ENCODE measurements around the gene RO60. TPM values are rescaled to one million over a fixed set of nuclear protein-coding genes. Genes with fewer than 3 reads are reported as not detected.
"Not testable (repeated sequence)": the region's sequence is repeated elsewhere in the genome, so short reads cannot be mapped to it uniquely, and the experiment has no call there.

The RO60 gene
- total RNA-seq, result 10 to 100 TPM; 42.8 to 48.0 TPM

GRCh38 chr1:193059282-193060114 is at the start of gene RO60, which contains the start of gene UCHL5:
TSS of gene RO60 (plus strand) at chr1:193059612. CDS start at chr1:193069055, 9,443 bp downstream.
TSS of gene UCHL5 (minus strand) at chr1:193059360. CDS start at chr1:193059260, 100 bp downstream.
- Mint-ChIP-seq H3K27me3 (ENCODE audit: low read depth) (no peaks in the 10 kb centered on the region), H3K4me1 (ENCODE audit: low read depth) (peaks cover 59% of the 10 kb centered on the region)
- CTCF ChIA-PET, result interaction anchor here (0.6 to 1.4 kb wide), 7 partner anchors 14 to 253 kb away, joined by 3 to 9 read pairs (median 3); partner anchors contain the start of gene CDC73

GRCh38 chr1:193011406-193011805 is 48.0 kb upstream of the RO60 start:
- peaks cover 3% of the 10 kb centered on the region for H3K9me3 Mint-ChIP-seq
- no peaks in the 10 kb centered on the region for H3K4me1 Mint-ChIP-seq (ENCODE audit: low read depth)
- H3K36me3 Mint-ChIP-seq (ENCODE audit: low read depth), result peaks cover 6% of the 10 kb centered on the region
- intact Hi-C loops (cut with micrococcal nuclease), result no loop called here
- CTCF ChIA-PET, result no interaction called here
- no peaks in the 10 kb centered on the region for H3K27me3 Mint-ChIP-seq (ENCODE audit: low read depth)
- no peak overlapping the region for H3K27ac Mint-ChIP-seq
- DNase-seq, result no peak
- H3K4me3 Mint-ChIP-seq, result no peak overlapping the region

More at GRCh38 chr1:193059282-193060114, at the start of gene RO60, which contains the start of gene UCHL5:
- peak within 1 kb of the TSS; percentile 97 for H3K27ac Mint-ChIP-seq
- intact Hi-C loops (cut with micrococcal nuclease), result loop anchor here (1.0 to 10.0 kb wide), 11 partner anchors 11 to 1230 kb away; partner anchors contain the start of genes CDC73, GLRX2, RGS1 and RGS2
- peaks cover 16% of the 10 kb centered on the region for H3K36me3 Mint-ChIP-seq (ENCODE audit: low read depth)
- no peaks in the 10 kb centered on the region for H3K9me3 Mint-ChIP-seq
- peak within 1 kb of the TSS; percentile 94 for H3K4me3 Mint-ChIP-seq
- DNase-seq, result peak; percentile 97

GRCh38 chr1:193013005-193013404 is 46.4 kb upstream of the RO60 start:
- CTCF ChIA-PET, result interaction anchor here (2.4 kb wide), 1 partner anchor 207 kb away, joined by 8 read pairs; no protein-coding TSS in a partner anchor
- intact Hi-C loops (cut with micrococcal nuclease), result no loop called here
- no peak overlapping the region for H3K27ac Mint-ChIP-seq
- H3K4me3 Mint-ChIP-seq, result no peak overlapping the region
- DNase-seq, result no peak
- H3K36me3 Mint-ChIP-seq (ENCODE audit: low read depth), result peaks cover 2% of the 10 kb centered on the region
- H3K9me3 Mint-ChIP-seq, result no peaks in the 10 kb centered on the region
- H3K27me3 Mint-ChIP-seq (ENCODE audit: low read depth), result no peaks in the 10 kb centered on the region
- H3K4me1 Mint-ChIP-seq (ENCODE audit: low read depth), result no peaks in the 10 kb centered on the region

GRCh38 chr1:193013707-193014106 is 45.7 kb upstream of the RO60 start:
- intact Hi-C loops (cut with micrococcal nuclease), result no loop called here
- Mint-ChIP-seq H3K36me3 (ENCODE audit: low read depth) (peaks cover 2% of the 10 kb centered on the region), H3K9me3 (no peaks in the 10 kb centered on the region), H3K27ac (no peak overlapping the region), H3K4me1 (ENCODE audit: low read depth) (no peaks in the 10 kb centered on the region), H3K4me3 (no peak overlapping the region), H3K27me3 (ENCODE audit: low read depth) (no peaks in the 10 kb centered on the region)
- CTCF ChIA-PET, result interaction anchor here (2.4 kb wide), 1 partner anchor 207 kb away, joined by 8 read pairs; no protein-coding TSS in a partner anchor
- DNase-seq, result no peak

GRCh38 chr1:193014400-193014799 is 45.0 kb upstream of the RO60 start:
- H3K4me3 Mint-ChIP-seq, result no peak overlapping the region
- no peak overlapping the region for H3K27ac Mint-ChIP-seq
- DNase-seq, result no peak
- H3K27me3 Mint-ChIP-seq (ENCODE audit: low read depth), result no peaks in the 10 kb centered on the region
- no peaks in the 10 kb centered on the region for H3K4me1 Mint-ChIP-seq (ENCODE audit: low read depth)
- CTCF ChIA-PET, result interaction anchor here (2.4 kb wide), 1 partner anchor 208 kb away, joined by 8 read pairs; no protein-coding TSS in a partner anchor
- H3K36me3 Mint-ChIP-seq (ENCODE audit: low read depth), result peaks cover 2% of the 10 kb centered on the region
- intact Hi-C loops (cut with micrococcal nuclease), result no loop called here
- H3K9me3 Mint-ChIP-seq, result no peaks in the 10 kb centered on the region

- intact Hi-C loops (cut with micrococcal nuclease), result no loop called here
- Mint-ChIP-seq H3K4me3 (no peak overlapping the region), H3K27ac (no peak overlapping the region), H3K36me3 (ENCODE audit: low read depth) (peaks cover 2% of the 10 kb centered on the region), H3K4me1 (ENCODE audit: low read depth) (no peaks in the 10 kb centered on the region), H3K27me3 (ENCODE audit: low read depth) (no peaks in the 10 kb centered on the region), H3K9me3 (no peaks in the 10 kb centered on the region)
- no peak for DNase-seq
- CTCF ChIA-PET, result no interaction called here
These were observed 42.6 kb upstream of the RO60 start for GRCh38 chr1:193016788-193017187.

- Mint-ChIP-seq H3K27ac (no peak overlapping the region), H3K4me1 (ENCODE audit: low read depth) (no peaks in the 10 kb centered on the region), H3K27me3 (ENCODE audit: low read depth) (no peaks in the 10 kb centered on the region), H3K4me3 (no peak overlapping the region), H3K36me3 (ENCODE audit: low read depth) (peaks cover 8% of the 10 kb centered on the region), H3K9me3 (no peaks in the 10 kb centered on the region)
- CTCF ChIA-PET, result interaction anchor here (0.6 to 2.0 kb wide), 12 partner anchors 10 to 545 kb away, joined by 3 to 13 read pairs (median 4); no protein-coding TSS in a partner anchor
- intact Hi-C loops (cut with micrococcal nuclease), result loop anchor here (1.0 kb wide), 2 partner anchors 212 to 545 kb away; no protein-coding TSS in a partner anchor
- DNase-seq, result no peak
These were observed 39.9 kb upstream of the RO60 start for GRCh38 chr1:193019442-193020026.

- intact Hi-C loops (cut with micrococcal nuclease), result no loop called here
- Mint-ChIP-seq H3K36me3 (ENCODE audit: low read depth) (peaks cover 22% of the 10 kb centered on the region), H3K9me3 (no peaks in the 10 kb centered on the region), H3K4me1 (ENCODE audit: low read depth) (peaks cover 2% of the 10 kb centered on the region), H3K4me3 (no peak overlapping the region), H3K27ac (no peak overlapping the region), H3K27me3 (ENCODE audit: low read depth) (no peaks in the 10 kb centered on the region)
- CTCF ChIA-PET, result no interaction called here
- DNase-seq, result no peak
These were observed 34.2 kb upstream of the RO60 start for GRCh38 chr1:193025218-193025617.

- H3K36me3 Mint-ChIP-seq (ENCODE audit: low read depth), result peaks cover 29% of the 10 kb centered on the region
- H3K27ac Mint-ChIP-seq, result no peak overlapping the region
- intact Hi-C loops (cut with micrococcal nuclease), result loop anchor here (5.0 kb wide), 1 partner anchor 558 kb away; no protein-coding TSS in a partner anchor
- no peak for DNase-seq
- H3K4me3 Mint-ChIP-seq, result no peak overlapping the region
- H3K27me3 Mint-ChIP-seq (ENCODE audit: low read depth), result no peaks in the 10 kb centered on the region
- CTCF ChIA-PET, result interaction anchor here (0.9 to 1.4 kb wide), 5 partner anchors 11 to 556 kb away, joined by 3 to 4 read pairs (median 3); no protein-coding TSS in a partner anchor
- H3K9me3 Mint-ChIP-seq, result no peaks in the 10 kb centered on the region
- H3K4me1 Mint-ChIP-seq (ENCODE audit: low read depth), result peaks cover 7% of the 10 kb centered on the region
These were observed 29.1 kb upstream of the RO60 start for GRCh38 chr1:193030280-193030679.

- Mint-ChIP-seq H3K27ac (no peak overlapping the region), H3K4me1 (ENCODE audit: low read depth) (peaks cover 15% of the 10 kb centered on the region), H3K27me3 (ENCODE audit: low read depth) (no peaks in the 10 kb centered on the region), H3K36me3 (ENCODE audit: low read depth) (peaks cover 25% of the 10 kb centered on the region), H3K4me3 (no peak overlapping the region), H3K9me3 (no peaks in the 10 kb centered on the region)
- intact Hi-C loops (cut with micrococcal nuclease), result loop anchor here (1.0 to 5.0 kb wide), 2 partner anchors 225 to 559 kb away; no protein-coding TSS in a partner anchor
- no peak for DNase-seq
- CTCF ChIA-PET, result interaction anchor here (0.8 kb wide), 1 partner anchor 10 kb away, joined by 3 read pairs; no protein-coding TSS in a partner anchor
These were observed 28.0 kb upstream of the RO60 start for GRCh38 chr1:193031431-193031830.

- H3K9me3 Mint-ChIP-seq; H3K27me3 Mint-ChIP-seq (ENCODE audit: low read depth); H3K27ac Mint-ChIP-seq; DNase-seq; CTCF ChIA-PET; H3K4me3 Mint-ChIP-seq: not testable (repeated sequence)
- intact Hi-C loops (cut with micrococcal nuclease), result loop anchor here (5.0 kb wide), 1 partner anchor 561 kb away; no protein-coding TSS in a partner anchor
- peaks cover 31% of the 10 kb centered on the region for H3K36me3 Mint-ChIP-seq (ENCODE audit: low read depth)
- H3K4me1 Mint-ChIP-seq (ENCODE audit: low read depth), result peaks cover 24% of the 10 kb centered on the region
These were observed 26.6 kb upstream of the RO60 start for GRCh38 chr1:193032643-193033427.

Measured in activated naive CD4-positive, alpha-beta T cell treated with anti-CD3 and anti-CD28 coated beads for 36 hours (primary cell).